ENCODE measurements around the gene SEC24D.
A peak's percentile ranks its signal among the peaks of the same experiment; 100 is the strongest.
"Not testable (repeated sequence)": the region's sequence is repeated elsewhere in the genome, so short reads cannot be mapped to it uniquely, and the experiment has no call there.

SEC24D gene, protein sequence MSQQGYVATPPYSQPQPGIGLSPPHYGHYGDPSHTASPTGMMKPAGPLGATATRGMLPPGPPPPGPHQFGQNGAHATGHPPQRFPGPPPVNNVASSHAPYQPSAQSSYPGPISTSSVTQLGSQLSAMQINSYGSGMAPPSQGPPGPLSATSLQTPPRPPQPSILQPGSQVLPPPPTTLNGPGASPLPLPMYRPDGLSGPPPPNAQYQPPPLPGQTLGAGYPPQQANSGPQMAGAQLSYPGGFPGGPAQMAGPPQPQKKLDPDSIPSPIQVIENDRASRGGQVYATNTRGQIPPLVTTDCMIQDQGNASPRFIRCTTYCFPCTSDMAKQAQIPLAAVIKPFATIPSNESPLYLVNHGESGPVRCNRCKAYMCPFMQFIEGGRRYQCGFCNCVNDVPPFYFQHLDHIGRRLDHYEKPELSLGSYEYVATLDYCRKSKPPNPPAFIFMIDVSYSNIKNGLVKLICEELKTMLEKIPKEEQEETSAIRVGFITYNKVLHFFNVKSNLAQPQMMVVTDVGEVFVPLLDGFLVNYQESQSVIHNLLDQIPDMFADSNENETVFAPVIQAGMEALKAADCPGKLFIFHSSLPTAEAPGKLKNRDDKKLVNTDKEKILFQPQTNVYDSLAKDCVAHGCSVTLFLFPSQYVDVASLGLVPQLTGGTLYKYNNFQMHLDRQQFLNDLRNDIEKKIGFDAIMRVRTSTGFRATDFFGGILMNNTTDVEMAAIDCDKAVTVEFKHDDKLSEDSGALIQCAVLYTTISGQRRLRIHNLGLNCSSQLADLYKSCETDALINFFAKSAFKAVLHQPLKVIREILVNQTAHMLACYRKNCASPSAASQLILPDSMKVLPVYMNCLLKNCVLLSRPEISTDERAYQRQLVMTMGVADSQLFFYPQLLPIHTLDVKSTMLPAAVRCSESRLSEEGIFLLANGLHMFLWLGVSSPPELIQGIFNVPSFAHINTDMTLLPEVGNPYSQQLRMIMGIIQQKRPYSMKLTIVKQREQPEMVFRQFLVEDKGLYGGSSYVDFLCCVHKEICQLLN

DNA sequence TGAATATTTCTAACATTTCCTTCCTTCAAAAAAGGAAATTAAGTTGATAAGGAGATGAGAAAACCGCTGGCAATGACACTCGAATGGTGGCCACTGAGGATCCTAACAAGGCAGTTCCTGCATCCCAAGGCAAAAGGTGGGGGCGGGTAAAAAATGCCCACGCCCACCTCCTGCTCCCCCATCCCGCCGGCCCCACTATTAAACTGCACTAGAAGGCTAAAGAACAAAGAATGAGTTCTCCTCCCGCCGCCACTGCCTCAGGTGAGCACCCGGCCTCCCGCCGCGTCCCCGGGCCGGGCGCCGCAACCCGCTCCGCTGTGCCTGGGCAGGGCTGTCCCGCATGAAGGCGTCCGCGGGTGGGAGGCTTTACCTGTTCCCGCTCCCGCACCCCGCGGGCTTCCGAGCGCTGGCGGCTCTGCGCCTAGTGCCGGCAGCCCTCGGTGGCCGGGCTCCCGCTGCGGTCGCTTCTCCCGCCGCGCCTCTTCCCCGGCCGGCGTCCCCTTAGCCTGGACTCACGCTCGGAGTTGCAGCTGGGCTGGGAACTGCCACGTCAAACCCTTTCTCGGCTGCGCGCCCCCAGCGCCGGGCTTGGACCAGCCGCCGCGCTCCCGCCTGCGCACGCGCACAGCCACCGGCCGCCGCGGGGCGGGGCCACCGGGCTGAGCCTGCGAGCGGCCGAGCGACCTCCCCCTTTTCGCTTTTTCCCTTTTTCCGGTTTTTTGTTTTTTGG, at the start of gene SEC24D:
TSS of gene SEC24D (minus strand) at position 556 of the 730 bp plus-strand sequence. CDS start 2,430 bp downstream, outside the sequence.
- DNase-seq (ENCODE audit: low read depth) = peak; percentile 73

- no peak for DNase-seq (ENCODE audit: low read depth)
Measured at GRCh38 chr4:118884716-118885115, 48.8 kb upstream of the SEC24D start.

GRCh38 chr4:118883861-118884260, 47.9 kb upstream of the SEC24D start:
- DNase-seq (ENCODE audit: low read depth) = no peak

- DNase-seq (ENCODE audit: low read depth) = no peak
Measured at GRCh38 chr4:118881512-118882146, 45.7 kb upstream of the SEC24D start.

DNA sequence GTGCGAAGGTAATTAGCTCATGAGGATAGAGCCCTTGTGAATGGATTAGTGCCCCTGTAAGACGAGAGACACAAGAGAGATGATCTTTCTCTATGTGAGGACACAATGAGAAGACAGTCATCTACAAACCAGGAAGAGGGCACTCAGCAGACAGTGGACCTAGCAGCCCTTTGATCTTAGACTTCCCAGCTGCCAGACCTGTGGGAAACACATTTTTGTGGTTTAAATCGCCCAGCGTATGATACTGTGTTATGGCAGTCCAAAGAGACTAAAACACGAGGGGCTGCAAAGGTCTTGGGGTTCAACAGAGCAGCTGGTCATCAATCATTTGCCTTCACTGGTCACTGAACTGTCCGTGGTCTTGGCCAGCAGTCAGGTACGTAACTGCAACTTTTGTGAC, 43.5 kb upstream of the SEC24D start:
- no peak for DNase-seq (ENCODE audit: low read depth)

DNA sequence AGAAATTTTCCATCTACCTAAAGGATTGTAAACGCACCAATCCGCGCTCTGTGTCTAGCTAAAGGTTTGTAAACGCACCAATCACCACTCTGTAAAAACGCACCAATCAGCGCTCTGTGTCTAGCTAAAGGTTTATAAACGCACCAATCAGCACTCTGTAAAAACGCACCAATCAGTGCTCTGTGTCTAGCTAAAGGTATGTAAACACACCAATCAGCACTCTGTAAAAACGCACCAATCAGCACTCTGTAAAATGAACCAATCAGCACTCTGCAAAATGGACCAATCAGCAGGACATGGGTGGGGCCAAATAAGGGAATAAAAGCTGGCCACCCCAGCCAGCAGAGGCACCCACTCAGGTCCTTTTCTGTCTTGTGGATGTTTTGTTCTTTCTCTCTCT, 42.6 kb upstream of the SEC24D start:
- not testable (repeated sequence) for DNase-seq (ENCODE audit: low read depth)

DNA sequence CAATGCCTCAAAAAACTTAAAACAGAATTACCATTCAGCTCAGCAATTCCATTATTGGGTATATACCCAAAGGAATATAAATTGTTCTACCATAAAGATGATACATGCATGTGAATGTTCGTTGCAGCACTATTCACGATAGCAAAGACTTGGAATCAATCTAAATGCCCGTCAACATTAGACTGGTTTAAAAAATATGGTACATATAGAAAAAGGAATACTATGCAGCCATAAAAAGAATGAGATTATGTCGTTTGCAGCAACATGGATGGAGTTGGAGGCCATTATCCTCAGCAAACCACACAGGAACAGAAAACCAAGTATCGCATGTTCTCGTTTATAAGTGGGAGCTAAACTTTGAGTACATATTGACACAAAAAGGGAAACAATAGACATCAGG, 41.9 kb upstream of the SEC24D start:
- no peak for DNase-seq (ENCODE audit: low read depth)

- no peak for DNase-seq (ENCODE audit: low read depth)
Measured at GRCh38 chr4:118872181-118872580, 36.3 kb upstream of the SEC24D start.

DNA sequence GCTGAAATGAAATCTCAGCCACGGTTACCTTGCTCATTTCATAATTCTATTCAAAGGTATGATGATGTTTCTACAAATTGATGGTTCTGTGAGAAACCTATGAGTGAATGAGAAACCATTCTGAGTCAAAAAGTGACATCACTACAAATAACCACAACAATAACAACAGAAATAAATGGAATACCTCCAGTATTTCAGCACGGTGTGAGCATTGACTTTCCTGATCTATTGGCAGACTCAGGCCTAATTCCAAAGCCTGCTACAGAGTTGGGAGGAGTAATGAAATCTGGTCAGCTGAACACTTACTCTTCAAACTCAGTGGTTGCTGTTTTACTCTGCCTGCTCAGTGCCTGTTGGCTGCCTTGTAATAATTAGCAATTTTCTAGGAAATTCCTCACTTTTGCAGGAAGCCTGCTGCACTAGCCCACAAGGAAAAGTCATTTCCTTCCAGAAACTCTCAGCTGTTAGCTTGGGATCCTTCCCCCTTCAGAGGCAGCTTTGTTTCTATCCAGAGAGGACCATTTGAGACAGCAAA, 33.9 kb upstream of the SEC24D start:
- no peak for DNase-seq (ENCODE audit: low read depth)

DNA sequence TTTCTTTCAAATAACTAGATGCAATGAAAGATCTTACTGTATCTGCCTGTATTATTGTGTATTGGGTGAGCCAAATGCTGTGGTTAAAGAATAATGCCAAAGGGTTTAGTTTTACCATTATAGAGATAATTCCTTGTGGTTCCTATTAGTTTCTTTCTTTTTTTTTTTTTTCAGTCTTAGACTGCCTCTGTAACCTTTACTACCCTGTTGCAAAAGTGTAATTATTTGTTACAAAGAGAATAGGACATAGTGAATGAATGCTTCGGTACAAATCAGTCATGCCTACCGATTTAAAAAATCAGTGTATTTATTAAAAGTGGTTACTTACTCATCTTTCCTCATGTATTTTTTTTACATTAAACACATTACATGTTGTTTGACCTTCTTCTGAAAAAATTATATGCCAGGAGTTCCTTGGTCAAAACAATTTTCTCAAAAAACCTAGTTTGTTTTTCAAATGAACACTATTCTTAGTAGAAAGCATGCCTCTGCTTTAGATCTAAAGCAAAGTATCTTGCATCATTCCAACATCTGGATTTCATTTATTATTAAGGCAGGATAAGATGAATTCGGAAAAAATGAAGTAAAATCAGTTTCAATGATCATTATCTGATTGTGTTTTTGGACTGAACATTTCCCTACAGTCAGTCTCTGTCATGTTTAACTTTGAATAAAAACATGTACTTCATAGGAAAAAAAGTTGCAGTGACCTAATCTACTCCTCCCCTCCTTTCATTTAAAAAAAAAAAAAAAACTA, 31.6 kb upstream of the SEC24D start:
- no peak for DNase-seq (ENCODE audit: low read depth)

DNA sequence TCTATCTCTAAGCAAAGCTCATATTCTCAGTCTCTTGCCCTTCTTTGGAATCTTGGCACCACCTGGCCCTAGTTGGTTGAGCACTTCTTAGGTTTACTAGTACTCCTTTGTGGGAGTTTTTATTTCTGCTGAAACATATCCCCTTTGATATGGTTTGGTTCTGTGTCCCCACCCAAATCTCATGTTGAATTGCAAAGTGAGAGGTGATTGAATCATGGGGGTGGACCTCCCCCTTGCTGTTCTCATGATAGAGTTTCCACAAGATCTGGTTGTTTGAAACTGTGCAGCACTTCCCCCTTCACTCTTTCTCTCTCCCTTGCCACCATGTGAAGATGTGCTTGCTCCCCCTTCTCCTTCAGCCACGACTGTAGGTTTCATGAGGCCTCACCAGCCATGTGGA, 30.5 kb upstream of the SEC24D start:
- no peak for DNase-seq (ENCODE audit: low read depth)

GRCh38 chr4:118865091-118865708, 29.3 kb upstream of the SEC24D start:
- no peak for DNase-seq (ENCODE audit: low read depth)

DNA sequence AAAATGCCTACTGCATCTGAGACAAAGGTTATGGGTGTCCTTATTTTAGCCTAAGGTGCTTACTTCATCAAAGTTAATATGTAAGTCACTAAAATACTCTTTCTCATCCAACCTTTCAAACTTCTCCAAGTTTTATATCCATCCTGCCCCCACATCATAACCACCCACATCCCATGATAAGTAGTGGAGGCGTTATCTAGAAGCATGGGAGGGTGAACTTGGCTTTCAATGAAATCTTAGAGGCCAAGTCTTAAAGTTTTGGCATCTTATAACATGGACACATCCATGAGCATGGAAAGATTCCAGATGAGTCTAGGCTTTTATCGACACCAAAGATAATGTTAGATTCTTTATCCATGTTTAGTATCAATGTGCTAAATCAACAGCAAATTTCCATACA, 22.9 kb upstream of the SEC24D start:
- DNase-seq (ENCODE audit: low read depth) = no peak

DNA sequence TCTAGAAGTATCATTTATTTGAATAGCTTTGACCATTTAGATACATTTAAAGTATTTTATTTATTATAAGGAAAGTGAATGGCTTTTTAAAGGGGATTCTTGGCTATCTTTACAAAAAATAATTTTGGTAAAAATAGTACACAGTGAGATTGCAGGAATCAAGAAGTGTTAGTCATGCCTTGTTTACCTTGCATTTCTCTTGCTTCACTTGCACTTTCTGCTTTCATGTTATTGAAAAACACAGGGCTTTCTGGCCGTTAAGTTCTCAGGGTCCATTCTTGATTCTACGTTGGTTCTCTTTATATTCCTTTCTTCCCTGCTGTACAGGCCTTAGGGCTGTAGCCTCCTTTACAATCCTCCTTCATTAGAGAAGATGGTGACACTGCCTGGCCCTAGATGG, 21.8 kb upstream of the SEC24D start:
- DNase-seq (ENCODE audit: low read depth) = no peak

- DNase-seq (ENCODE audit: low read depth) = peak; percentile 11
Measured at GRCh38 chr4:118850488-118851173, 14.7 kb upstream of the SEC24D start.

DNA sequence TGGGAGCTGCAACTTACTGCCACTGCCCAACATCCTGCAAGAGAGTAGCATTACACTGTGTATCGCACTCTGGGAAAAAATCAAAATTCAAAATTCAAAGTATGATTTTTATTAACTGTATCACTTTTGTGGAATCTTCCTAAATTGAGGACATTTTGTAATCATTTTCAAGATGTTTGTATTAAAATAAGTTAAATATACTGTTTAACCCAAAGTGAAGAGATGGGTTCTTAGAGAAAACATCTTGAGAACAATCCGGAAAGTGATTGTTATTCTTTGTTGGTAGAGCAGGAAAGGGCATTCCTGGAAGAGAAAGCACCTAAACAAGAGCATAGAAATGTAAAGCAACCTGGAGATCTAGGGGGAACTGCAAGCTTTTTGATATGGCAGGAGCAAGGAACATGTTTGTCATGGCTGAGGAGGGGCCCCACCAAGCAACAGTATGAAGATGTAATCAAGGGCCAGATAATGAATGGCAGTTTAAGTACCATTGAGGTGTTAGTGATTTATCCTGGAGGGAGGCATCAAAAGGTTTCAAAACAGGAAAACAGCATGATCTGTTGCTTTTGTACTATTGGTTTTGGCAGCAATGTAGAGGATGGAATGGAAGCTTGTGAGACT, 14.1 kb upstream of the SEC24D start:
- no peak for DNase-seq (ENCODE audit: low read depth)

GRCh38 chr4:118848901-118849300, 13.0 kb upstream of the SEC24D start:
- DNase-seq (ENCODE audit: low read depth) = no peak

- no peak for DNase-seq (ENCODE audit: low read depth)
Measured at GRCh38 chr4:118848242-118848641, 12.3 kb upstream of the SEC24D start.

GRCh38 chr4:118846979-118847378, 11.1 kb upstream of the SEC24D start:
- DNase-seq (ENCODE audit: low read depth) = no peak
